Gastroesophageal sphincter (tissue), 3 donors: Measurements from ENCODE around the gene EHD1.

ENCODE experiments used
- EP300 ChIP-seq: sonication (generic); formaldehyde crosslinking; IDR thresholded peaks from one replicate; pipeline ENCODE4 v1.6.1; 2017; ENCODE audit warnings: antibody characterized with exemption, mild to moderate bottlenecking
- POLR2A ChIP-seq, 2 donors: fragments of 450-650 bp; IDR thresholded peaks; one replicate each; pipeline ENCODE4 v1.6.1; 2017; ENCODE audit warnings: antibody characterized with exemption in 2 of 2, mild to moderate bottlenecking in 2 of 2, moderate library complexity in 1 of 2
- TF ChIP-seq, protein P1 (sequence below), 4 experiments: fragments of 200-600 bp in 2 of 4; fragments of 450-650 bp in 2 of 4; sonication (generic) in 1 of 4; IDR thresholded peaks; one replicate each; pipeline ENCODE4 v1.5.1; 2017 to 2019; ENCODE audit warnings: antibody characterized with exemption in 4 of 4, mild to moderate bottlenecking in 2 of 4, moderate library complexity in 2 of 4

DNA sequence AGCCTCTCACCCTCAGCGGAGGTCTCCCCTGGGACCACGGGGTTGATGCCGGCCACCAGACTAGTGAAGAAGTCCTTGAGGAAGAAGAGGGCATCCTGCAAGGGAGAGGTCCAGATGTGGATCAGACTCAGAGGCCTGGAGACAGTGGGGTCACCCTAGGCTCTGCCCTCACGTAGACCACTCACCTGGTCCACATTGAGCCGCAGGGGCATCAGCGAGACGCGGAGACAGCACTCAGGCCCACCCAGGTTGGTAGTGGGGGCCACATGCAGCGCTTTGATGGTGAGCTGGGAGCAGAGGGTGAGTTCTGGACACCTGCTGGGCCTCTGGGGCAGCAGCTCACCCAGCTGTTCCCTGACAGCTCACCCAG is 19.6 kb upstream of the EHD1 start:
- TF ChIP-seq, protein P1, sequence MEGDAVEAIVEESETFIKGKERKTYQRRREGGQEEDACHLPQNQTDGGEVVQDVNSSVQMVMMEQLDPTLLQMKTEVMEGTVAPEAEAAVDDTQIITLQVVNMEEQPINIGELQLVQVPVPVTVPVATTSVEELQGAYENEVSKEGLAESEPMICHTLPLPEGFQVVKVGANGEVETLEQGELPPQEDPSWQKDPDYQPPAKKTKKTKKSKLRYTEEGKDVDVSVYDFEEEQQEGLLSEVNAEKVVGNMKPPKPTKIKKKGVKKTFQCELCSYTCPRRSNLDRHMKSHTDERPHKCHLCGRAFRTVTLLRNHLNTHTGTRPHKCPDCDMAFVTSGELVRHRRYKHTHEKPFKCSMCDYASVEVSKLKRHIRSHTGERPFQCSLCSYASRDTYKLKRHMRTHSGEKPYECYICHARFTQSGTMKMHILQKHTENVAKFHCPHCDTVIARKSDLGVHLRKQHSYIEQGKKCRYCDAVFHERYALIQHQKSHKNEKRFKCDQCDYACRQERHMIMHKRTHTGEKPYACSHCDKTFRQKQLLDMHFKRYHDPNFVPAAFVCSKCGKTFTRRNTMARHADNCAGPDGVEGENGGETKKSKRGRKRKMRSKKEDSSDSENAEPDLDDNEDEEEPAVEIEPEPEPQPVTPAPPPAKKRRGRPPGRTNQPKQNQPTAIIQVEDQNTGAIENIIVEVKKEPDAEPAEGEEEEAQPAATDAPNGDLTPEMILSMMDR (IDR thresholded peaks at IDR 0.05): no peak
- TF ChIP-seq EP300: no peak
- TF ChIP-seq POLR2A (IDR thresholded peaks at IDR 0.05): no peak
